Amniotic stem cell (primary cell): ENCODE measurements around the gene CFAP68.
A peak's percentile ranks its signal among the peaks of the same experiment; 100 is the strongest.
"Not testable (repeated sequence)": the region's sequence is repeated elsewhere in the genome, so short reads cannot be mapped to it uniquely, and the experiment has no call there.

ENCODE experiments used
- DNase-seq: peaks from one replicate; lab custom pipeline; 2025; lab: John Stamatoyannopoulos, UW

CFAP68 gene

DNA sequence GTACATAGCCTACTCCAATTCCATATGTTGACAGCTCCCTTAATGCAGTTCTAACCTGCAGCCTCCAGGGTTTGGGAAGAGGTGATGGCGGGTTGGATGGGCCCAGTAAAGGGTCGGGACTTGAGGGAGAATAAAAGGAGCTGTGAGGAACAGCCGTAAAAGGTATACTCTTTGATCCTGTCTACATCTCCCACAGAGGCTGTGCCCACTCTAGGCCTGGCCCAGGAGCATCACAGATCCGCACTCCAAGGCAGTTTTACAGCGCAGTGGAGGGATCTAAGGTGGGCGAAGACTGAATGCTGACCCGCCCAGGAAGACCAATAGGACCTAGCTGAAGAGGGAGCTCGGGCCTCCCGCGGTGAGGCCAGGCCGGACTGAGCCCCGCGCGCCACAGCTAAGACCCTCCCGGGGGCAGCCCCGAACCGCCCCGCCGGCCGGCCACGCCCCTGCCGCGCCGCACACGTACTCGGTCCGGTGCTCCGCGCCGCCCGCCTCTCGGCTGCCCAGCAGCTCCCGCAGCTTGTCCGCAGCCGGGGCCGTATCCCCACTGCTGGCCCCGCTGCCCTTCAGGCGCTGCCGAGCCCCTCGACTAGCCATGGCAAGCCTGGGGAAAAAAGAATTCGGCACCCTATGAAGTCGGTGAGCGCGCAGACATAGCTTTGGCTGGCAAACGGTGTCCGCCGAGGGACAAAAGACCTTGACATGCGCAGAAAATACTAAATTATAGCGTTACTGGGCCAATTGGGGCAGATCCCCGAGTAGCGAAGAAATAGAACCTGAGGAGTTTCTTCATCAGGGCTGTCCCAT is 8.3 kb upstream of the CFAP68 start, which contains the start of gene ALG9:
ALG9 (minus strand) TSS at position 696 of the 807 bp plus-strand sequence; CDS start at position 597, 99 bp downstream.
- peak; percentile 43 for DNase-seq

DNA sequence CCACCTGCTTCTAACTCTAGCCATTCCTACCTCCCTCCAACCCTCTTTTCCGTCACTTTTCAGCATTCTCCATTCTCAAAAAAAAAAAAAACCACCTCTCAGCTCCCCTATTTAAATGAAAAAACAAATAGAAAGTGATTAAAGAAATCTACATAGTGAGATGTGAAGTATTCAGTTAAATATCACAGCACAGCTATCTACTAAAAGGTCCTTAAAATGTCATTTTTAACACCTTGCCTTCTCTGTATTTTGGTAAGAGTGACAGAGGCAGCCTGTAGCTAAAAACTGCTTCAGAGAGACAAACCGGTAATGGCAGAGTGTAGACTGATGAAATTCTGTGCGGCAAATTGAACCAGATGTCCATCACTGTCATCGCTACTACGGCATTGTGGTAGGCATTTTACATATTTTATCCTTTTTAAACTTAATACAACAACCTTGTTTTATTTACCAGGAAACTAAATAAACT is 7.6 kb upstream of the CFAP68 start:
- no peak for DNase-seq

DNA sequence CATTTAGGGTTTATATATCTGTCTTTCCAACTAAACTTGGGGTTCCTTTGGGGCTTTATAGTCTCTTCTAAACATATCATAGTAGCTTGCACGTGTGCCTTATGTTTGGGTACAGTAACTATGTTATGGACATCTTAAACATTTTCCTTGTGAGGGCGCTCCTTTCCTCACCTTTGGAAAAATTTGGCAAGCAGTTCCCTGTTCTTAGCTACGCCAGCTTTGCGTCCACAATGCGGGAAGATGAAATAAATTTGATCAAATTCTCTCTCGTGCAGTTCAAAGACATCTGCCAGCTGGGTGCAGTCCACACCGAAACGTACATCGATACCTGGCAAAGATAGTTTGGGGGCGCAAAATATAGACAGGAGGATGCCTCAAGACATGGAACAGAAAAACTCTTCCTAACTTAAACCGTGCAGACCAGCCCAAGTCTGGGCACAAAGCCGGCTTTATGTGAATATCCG is 924 bp upstream of the CFAP68 start:
- no peak for DNase-seq

DNA sequence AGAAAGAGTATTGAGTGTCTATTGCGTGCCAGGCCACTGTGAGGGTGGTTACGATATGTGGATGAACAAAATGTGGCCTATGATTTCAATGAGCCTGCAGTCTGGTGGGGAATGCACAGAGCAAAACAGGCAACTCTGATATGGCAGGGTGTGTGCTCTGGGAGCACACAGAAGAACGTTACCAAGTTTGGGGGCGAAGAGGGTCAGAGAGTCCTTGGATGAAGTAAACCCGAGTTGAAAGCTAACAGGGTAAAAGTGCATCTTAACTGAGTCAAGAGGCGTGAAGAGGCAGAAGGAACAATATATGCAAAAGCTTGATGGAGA is 258 bp downstream of the CFAP68 start:
- no peak for DNase-seq

DNA sequence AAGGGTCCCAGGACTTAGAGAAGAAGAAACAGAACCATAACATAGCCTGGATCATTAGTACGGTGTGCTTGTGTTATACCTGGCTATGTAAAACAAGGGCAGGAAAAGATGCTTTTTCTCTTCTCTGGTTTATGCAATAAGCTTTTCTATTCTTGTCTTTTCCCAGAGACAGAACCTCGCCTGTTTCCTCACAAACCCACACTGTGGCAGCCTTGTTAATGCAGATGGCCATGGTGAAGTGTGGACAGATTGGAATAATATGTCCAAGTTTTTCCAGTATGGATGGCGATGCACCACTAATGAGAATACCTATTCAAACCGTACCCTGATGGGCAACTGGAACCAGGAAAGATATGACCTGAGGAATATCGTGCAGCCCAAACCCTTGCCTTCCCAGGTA is 2.9 kb downstream of the CFAP68 start:
- DNase-seq, result no peak

DNA sequence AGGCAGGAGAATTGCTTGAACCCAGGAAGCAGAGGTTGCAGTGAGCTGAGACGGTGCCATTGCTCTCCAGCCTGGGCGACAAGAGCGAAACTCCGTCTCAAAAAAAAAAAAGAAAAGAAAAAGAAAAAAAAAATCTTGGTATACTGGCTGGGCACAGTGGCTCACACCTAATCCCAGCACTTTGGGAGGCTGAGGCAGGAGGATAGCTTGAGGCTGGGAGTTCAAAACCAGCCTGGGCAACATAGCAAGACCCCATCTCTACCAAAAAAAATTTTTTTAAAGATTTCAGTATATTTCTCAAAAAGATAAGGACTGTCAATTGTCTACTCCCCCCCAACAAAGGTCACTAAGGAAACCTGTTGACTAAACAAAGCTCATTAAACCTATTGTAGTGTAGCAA is 5.7 kb downstream of the CFAP68 start:
- DNase-seq, result not testable (repeated sequence)

DNA sequence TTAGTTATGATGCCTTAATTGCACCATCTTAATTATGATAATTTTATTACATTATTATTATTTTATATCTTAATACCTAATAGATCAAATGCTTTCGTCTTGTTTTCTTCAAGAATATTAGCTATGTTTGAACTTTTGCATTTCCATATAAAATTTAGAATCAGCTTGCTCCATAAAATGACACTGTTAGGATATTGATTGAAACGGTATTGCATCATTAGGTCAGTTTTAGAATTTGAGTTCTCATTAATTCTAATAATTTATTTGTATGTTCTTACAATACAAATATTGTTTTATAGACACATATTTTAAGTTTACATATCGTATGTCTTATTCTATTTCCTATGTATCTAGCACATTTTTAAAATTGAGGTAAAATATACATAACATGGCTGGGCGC is 6.7 kb downstream of the CFAP68 start:
- no peak for DNase-seq

DNA sequence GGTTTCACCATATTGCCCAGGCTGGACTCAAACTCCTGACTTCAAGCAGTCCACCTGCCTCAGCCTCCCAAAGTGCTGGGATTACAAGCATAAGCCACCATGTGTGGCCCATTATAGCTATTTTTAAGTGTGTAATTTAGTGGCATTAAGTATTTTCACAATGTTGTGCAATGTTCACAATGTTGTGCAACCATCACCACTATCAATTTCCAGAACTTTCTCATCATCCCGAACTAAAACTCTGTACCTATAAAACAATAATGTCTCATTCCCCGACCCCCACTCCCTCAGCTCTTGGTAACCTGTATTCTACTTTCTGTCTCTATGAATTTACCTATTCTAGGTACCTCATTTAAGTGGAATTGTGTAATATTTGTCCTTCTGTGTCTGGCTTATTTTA is 7.5 kb downstream of the CFAP68 start:
- no peak for DNase-seq

DNA sequence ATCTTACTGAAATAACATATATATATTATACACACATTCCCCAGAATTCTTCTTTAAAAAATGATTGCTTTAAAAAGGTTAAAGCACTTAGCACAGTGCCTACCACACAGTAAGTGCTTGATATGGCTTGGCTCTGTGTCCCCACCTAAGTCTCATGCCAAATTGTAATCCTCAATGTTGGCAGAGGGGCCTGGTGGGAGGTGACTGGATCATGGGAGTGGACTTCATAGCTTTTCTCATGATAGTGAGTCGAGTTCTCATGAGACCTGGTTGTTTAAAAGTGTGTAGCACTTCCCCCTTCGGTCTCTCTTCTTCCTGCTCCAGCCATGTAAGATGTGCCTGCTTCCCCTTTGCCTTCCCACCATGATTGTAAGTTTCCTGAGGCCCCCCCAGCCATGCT is 26.1 kb downstream of the CFAP68 start:
- DNase-seq, result peak; percentile 21

DNA sequence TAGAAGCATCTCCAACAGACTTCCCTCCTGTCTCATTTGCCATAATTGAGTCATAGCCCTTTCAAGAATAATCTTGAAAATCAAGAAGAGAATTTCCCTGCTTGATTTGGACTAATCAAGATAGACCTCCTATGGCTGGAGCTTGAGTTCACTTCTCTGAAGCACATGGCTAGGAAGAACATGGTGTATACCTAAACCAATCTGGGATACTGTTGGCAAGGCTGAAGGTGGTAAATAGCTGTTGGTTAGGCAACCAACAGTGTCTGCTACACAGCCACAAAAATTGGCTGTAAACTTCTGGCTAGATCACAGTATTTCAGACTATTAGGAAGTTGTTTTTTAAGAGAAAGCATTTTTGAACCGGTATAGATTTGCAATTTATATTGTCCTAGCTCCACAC is 27.3 kb downstream of the CFAP68 start:
- DNase-seq, result no peak

DNA sequence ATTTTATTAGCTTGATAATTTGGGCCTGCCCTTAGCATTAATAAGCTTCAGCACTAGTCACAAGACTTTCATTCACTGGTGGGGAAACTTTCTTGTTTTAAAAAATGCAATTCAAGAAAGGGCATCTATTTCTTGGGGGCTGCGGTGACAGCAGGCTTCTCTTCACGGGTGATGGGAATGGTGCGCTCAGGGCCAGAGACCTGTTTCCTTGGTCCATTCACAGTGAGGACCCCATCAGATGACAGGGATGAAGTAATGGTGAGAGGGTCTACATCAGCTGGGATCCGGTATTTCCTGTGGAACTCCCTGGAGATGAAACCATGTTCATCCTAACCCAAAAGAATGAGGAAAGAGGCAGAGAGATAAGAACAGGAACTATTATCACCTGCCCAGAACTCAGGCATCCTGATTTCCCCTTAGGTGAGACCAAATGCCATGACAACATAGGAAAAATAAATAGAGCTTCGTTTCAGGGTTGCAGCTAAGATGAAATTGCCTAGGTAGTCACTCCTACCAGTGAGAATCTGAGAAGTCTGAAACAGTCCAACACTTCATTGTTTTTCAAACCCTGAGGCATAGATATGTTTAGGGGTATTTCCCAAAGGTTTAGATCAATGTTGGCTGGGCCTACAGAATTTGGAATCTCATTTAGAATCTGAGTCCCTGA is 29.4 kb downstream of the CFAP68 start:
- DNase-seq, result no peak

DNA sequence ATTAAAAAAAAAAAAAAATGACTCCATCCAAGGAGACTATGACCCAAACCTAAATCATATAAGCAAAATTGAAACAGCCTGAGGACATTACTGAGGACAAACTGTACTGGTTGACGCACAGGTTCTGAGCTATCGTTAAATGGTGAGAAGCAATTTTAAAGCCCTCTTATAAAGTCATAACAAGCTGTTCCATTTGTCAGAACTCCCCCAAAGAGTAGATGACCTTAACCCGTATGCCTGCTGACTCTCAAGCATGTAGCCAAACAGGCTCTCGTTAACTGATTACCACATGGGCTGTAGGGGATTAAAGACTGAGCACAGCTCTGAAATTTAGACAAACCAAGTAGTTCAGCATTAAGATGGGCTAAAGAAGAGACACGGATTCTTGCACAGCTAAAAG is 30.0 kb downstream of the CFAP68 start:
- DNase-seq, result no peak

DNA sequence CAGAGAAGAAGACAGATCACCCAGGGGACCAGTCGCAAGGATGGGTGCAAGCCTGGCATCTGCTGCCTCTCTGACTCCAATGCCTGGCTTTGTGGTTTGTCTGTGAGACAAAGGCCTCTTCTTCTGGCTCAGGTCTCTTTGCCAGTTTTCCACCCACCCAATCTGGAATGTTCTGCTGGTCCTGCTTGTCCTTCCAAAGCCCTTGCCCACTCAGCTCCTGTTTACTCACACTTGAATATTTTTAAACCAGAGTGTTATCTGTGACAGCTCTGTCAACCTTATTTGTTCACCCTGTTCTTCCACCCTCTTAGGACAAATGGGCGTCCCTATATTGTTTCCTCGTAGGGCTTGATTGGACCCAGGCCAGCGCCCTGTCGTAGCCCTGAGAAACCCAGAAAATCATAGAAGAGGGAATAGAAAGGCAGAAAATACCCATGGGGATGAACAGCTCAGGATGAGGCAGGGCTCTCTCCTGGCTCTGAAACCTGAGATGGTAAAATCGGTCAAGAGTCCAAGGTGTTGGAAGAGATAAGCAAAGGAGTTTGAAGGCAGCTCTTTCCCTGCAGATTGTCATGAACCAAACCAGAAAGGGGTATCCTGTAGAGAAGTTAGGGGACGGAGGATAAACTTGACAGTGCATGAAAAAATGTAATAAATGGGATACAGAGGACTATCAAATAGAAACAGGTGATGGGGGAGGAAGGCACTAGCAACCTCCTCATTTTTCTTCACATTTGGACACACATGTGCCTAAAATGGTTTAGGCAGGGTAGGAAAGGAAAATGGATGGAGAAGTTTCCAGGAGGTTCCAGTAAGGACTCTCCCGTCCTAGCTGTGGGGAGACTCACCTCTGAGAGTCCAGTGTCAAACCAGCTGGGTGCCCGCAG is 31.6 kb downstream of the CFAP68 start:
- DNase-seq, result no peak

DNA sequence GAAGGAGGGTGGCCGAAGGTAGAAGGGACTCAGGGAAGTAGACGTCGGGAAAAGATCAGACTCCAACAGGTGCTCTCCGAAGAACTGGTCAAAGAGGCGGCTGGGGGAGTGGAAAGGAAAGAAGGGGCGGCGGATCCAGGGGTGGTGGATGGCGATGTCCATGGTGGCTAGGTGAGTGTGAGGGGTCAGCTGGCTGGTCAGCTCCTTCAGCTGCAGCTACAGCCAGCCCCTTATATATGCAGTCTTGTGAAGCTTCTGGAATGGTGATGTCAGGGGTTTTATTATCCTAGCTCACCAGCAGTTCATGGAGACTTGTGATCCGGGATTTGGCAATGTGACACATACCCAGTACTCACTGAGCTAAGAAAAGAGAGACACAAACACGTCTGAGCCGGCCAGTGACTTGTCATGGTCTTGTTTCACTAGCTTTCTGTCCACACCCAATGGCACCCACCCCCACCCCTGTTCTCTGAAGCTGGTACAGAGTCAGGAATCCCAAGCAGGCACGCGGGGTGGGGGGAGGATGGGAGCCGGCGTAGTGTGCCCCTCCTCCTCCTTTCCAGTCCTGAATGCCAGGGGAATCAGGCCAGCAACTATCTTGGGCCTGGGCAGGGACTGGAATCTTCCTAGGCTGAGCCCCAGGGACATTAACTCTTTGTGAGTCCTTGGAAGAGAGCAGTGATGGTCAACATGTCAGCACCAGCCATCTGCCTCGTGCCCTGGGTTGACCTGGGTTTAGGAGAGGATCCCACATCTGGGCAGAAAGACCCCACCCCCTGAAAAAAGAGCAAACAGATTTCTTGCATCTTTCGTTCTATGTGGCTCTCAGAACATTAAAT is 32.4 kb downstream of the CFAP68 start, which contains the start of gene CRYAB:
CRYAB (minus strand) TSS at position 208 of the 839 bp plus-strand sequence; CDS start at position 162, 46 bp downstream.
- peak; percentile 84 for DNase-seq

DNA sequence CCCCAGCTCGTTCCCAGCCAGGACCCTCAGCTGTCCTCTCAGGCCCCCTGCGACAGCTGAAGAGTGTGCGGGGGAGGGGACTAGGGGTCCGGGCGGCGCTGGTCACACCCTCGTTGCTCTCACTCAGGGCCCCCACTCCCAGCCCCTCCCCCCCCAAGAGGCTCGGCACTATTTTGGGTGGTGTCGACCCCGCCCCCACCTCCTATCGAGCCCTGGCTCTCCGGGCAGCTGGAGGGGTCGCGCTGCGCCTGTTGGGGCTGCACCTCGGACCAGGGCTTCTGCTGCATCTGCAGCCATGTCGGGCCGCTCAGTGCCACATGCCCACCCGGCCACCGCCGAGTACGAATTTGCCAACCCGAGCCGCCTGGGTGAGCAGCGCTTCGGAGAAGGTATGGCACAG is 33.2 kb downstream of the CFAP68 start, which contains the start of gene HSPB2:
HSPB2 (plus strand) TSS at position 200 of the 400 bp plus-strand sequence; CDS start at position 296, 96 bp downstream.
- DNase-seq, result no peak

DNA sequence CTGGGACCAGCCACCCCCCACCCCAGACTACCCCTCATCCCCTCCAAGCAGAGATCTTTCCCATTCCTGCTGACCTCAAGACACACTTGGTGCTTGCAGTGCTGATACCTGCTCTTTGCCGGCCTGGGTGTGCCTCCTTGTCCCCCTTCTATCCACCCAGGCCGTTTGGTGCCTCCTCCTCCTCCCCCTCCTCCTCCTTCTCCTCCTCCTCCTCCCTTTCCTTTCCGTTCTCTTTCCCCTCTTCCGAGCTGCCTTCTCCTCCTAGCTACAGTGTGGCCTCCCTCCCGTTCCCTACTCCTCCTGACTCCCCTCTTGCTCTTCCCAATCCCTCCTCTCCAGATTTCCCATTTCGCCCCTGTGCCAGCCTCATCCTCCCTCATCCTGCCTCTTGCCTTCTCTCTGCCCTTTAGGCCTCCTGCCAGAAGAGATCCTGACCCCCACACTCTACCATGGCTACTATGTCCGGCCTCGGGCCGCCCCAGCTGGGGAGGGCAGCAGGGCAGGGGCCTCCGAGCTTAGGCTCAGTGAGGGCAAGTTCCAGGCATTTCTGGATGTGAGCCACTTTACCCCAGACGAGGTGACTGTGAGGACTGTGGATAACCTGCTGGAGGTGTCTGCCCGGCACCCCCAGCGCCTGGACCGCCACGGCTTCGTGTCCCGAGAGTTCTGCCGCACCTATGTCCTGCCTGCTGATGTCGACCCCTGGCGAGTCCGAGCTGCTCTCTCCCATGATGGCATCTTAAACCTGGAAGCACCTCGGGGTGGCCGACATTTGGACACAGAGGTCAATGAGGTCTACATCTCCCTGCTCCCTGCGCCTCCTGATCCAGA is 33.9 kb downstream of the CFAP68 start:
- DNase-seq, result no peak

DNA sequence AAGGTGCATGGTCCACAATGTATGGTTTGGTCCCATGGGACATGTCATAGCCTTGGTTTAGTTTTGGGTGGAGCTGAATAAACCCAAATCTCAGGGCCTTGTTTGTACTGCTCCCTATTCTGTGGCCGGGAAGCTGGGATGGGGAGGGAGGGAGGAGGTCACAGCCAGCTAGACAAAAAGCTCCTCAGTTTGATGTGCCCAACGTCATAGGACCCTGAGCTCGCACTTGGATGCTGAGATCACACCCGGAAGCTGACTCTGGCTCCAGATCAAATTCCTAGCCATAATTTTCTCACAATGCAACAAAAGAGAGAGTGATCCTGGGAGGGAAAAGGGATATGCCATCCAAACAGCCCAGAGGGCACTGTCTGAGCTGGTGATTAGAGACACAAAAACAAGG is 34.7 kb downstream of the CFAP68 start:
- DNase-seq, result peak; percentile 8

DNA sequence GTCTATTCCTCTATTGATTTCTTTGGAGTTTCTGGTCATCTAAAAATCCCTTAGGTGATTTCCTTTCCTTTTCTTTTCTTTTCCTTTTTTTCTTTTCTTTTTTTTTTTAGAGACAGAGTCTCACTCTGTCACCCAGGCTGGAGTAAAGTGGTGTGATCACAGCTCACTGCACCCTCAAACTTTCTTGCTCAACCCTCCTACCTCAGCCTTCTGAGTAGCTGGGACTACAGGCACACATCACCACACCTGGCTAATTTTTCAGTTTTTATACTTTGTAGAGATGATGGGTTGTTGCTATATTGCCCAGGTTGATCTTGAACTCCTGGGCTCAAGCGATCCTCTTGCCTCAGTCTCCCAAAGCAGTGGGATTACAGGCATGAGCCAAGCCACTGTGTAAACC is 37.4 kb downstream of the CFAP68 start:
- DNase-seq, result no peak

DNA sequence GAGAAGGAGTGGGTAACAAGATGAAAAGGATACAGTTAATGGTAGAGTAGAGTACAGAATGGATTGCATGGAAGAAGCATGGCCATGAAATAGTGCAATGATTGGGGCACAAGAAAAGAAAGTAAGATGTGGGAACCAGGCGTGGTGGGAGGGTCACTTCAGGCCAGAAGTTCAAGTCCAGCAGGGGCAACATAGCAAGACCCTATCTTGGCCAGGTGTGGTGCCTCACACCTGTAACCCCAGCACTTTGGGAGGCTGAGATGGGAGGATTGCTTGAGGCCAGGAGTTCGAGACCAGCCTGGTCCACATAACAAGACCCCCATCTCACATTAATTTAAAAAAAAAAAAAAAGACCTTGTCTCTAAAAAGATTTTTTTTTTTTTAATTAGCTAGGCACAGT is 38.0 kb downstream of the CFAP68 start:
- DNase-seq, result no peak

DNA sequence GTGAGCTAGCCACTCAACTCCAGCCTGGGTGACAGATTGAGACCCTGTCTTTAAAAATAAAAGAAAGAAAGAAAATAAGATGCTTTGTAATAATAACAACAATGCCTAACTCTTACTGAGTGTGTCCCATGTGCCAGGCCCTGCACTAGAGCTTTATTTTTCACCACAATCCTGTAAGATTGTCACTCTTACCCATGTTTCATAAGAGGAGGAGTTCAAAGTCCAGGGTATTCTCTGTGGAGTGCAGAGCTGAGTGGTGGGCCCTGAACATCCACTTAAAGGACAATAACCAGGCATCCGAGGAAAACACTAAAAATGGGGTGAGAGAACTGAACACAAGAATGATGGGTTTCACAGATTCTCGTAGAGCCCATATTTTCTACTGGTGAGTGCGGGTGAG is 38.4 kb downstream of the CFAP68 start:
- no peak for DNase-seq
